ENCODE measurements around the gene PHF10. TPM values are rescaled to one million over a fixed set of nuclear protein-coding genes. Genes with fewer than 3 reads are reported as not detected.

Gene PHF10
- total RNA-seq, 2 donors from 2014 or later: 49.7 to 59.0 TPM

- ATAC-seq: no peak
- DNase-seq: no peak
- intact Hi-C loops (cut with DNase I): no loop called here
Observed at GRCh38 chr6:169695131-169695530, 29.2 kb downstream of the PHF10 start.

DNA sequence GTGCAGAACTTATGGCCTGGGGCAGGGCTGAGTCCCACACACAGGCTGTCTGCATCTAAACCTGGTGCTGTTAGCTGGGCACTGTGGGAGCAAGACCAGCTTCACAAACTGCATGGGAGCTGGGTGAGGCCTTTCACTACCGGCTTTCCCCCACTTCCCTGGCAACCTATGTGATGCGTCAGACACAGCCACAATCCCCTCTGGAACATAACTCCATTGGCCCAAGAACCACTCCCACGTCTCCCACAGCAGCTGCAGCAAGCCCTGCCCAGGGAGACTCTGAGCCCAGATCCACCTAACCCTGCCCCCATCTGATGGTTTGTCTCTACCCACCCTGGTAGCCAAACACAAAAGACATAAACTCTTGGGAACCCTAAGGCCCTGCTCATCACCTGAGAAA lies 31.8 kb downstream of the PHF10 start:
- ATAC-seq: no peak
- intact Hi-C loops (cut with DNase I): no loop called here
- no peak for DNase-seq

GRCh38 chr6:169691260-169691659 lies 33.0 kb downstream of the PHF10 start:
- DNase-seq (no peak), ATAC-seq (no peak)
- intact Hi-C loops (cut with DNase I): no loop called here

GRCh38 chr6:169689287-169689686 lies 35.0 kb downstream of the PHF10 start:
- intact Hi-C loops (cut with DNase I): no loop called here
- DNase-seq (no peak), ATAC-seq (no peak)

DNA sequence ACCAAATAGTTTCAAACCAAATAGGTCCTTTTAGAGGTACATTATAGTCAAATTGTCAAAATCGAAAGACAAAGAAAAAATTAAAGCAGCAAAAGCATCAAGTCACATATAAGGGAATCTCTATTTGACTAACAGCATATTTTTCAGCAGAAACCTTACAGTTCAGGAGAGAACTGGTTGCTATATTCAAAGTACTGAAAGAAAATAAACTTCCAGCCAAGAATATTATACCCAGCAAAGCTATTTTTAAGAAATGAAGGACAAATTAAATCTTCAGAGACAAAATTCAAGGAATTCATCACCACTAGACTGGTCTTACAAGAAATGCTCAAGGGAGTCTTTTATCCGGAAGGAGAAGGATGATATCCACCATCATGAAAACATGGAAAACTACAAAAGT lies 38.4 kb downstream of the PHF10 start:
- no peak for ATAC-seq

GRCh38 chr6:169684056-169684455 lies 40.2 kb downstream of the PHF10 start:
- no peak for DNase-seq
- intact Hi-C loops (cut with DNase I): no loop called here
- no peak for ATAC-seq

More for the DNA sequence above, 38.4 kb downstream of the PHF10 start:
- intact Hi-C loops (cut with DNase I): no loop called here
- no peak for DNase-seq

DNA sequence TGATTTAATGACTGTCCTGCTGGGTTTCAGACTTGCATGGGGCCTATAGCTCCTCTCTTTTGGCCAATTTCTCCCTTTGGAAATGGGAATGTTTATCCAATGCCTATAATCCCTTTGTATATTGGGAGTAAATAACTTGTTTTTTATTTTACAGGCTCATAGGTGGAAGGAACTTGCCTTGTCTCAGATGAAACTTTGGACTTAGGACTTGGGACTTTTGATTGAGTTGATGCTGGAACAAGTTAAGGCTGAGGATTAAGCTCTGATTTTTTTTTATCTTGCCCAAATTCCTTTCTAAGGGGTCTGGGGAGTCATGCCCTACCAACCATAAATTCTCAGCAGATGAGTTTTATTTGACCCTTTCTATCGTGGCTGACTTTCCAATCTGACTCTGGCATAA lies 46.0 kb downstream of the PHF10 start:
- intact Hi-C loops (cut with DNase I): no loop called here
- DNase-seq (no peak), ATAC-seq (no peak)

GRCh38 chr6:169677096-169677495 lies 47.2 kb downstream of the PHF10 start:
- intact Hi-C loops (cut with DNase I): no loop called here
- ATAC-seq (no peak), DNase-seq (no peak)

GRCh38 chr6:169675011-169675410 lies 49.3 kb downstream of the PHF10 start:
- DNase-seq (no peak), ATAC-seq (no peak)
- intact Hi-C loops (cut with DNase I): no loop called here

DNA sequence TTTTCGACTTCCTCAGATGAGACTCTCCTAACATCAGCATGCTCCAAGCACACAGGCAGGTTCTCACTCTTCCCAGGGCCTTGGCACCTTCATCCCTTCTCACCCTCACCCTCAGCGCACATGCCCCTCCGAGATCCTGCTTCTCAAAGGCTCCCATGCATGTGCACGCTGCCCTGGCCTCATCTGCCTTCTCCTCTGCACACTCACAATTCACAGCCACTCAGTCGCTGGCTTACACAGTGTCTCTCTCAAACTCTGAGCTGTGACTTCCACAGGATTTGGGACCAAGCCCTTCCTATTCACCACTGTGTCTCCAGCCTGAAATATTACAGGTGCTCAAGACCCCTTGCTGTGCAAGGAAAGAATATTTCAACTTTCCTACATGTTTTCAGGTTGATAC lies 52.7 kb downstream of the PHF10 start:
- no peak for ATAC-seq
- intact Hi-C loops (cut with DNase I): no loop called here
- DNase-seq: no peak

DNA sequence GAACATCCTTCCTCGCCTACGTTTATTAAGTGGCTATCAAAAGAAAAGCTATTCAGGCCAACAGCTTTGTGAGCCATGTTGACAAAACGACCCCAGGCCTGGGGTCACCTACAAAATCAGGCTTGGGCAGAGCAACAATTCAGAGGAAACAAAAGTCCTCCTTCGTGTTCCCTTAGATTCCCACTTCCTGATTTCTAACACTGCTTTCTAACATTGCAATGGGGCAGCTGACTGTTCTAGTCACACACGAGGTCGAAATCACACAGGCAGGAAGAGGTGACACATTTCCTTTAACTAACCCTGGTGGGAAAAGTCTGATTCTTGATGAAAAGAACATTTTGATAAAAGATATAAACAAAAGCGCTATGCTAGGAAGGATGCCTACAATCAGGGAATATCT lies 54.4 kb downstream of the PHF10 start:
- DNase-seq: no peak
- intact Hi-C loops (cut with DNase I): no loop called here

GRCh38 chr6:169669147-169669546 lies 55.2 kb downstream of the PHF10 start:
- intact Hi-C loops (cut with DNase I): no loop called here
- no peak for ATAC-seq
- DNase-seq: no peak

More for the DNA sequence above, 54.4 kb downstream of the PHF10 start:
- ATAC-seq: peak; percentile 41 to 49

GRCh38 chr6:169668203-169668847 lies 56.0 kb downstream of the PHF10 start:
- intact Hi-C loops (cut with DNase I): no loop called here
- no peak for DNase-seq
- no peak for ATAC-seq

- intact Hi-C loops (cut with DNase I): no loop called here
- DNase-seq (no peak), ATAC-seq (no peak)
Observed at GRCh38 chr6:169667716-169668115, 56.6 kb downstream of the PHF10 start.

DNA sequence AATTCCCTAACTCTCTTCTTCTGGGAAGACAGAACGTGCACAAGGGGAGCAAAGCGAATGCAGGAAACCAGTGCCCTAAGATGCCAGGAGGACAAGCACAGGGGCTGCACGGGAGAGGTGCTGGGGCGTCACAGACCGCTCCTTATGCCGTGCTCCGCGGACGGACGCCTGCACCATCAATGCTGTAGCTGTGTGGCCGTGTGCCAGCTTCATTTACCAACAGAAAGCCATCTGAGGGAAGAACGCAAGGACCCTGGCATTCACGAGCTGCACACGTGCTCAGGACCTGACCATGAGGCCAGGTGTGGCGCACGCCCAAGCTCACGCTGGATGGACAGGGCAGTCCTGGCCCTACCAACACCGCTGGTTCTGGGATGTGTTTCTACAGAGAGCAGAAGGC lies 57.9 kb downstream of the PHF10 start:
- DNase-seq: no peak
- no peak for ATAC-seq
- intact Hi-C loops (cut with DNase I): no loop called here

DNA sequence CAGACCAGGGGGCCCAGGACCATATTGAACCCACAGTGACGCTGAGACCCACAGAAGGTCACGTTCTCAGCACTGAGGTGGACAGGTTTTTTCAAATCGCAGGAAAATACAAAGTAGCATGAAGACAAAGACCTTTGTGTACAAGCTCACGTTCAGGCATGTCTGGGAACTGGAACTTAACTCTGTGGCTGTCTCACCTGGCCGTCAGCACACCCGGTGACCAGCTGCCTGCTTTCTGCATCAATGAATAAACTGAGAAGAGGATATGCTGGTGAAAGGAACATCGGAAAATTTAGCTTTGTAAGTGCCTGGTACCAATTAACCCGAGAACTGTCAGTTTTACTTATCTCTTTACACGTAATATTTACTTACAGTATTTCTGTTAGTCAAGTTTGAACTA lies 59.0 kb downstream of the PHF10 start:
- ATAC-seq (no peak), DNase-seq (no peak)
- intact Hi-C loops (cut with DNase I): no loop called here

DNA sequence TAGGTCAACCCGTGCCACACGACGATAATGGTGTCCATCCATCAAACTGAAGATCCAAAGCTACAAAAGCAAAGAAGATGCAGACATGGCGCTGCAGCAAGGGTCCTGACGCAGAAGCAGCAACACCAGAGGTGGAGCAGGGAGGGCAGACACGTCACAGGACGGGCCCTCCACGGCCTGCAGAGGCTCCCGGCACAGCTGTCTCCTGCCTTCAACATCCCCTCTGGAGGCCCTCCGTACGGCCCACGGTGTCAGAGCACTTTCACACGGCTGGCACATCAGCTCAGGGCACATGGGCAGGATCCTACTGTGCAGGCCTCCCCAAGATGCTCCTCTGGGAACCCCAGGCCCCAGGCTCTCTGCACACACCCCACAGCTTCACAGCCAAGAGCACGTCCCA lies 60.1 kb downstream of the PHF10 start:
- ATAC-seq (no peak), DNase-seq (no peak)
- intact Hi-C loops (cut with DNase I): no loop called here

GRCh38 chr6:169663468-169663867 lies 60.8 kb downstream of the PHF10 start:
- no peak for DNase-seq
- no peak for ATAC-seq
- intact Hi-C loops (cut with DNase I): no loop called here

DNA sequence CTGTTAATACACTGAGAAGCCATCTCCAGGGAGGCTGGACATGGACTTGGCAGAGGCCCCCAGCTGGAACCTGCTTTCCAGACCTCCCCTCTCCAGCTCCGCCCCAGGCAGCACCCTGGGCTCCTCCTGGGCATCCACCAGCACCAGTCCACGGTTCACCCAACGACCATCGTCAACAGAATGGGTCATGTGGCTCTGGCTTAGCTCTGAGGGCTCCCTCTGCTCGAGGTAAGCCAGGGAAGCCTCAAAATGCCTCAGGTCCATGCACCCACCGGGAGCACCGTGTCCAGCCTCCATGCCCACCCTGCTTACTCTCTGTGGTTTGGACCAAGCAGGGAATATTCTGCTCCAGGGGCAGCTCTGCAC lies 62.9 kb downstream of the PHF10 start:
- DNase-seq (no peak), ATAC-seq (no peak)
- intact Hi-C loops (cut with DNase I): no loop called here

DNA sequence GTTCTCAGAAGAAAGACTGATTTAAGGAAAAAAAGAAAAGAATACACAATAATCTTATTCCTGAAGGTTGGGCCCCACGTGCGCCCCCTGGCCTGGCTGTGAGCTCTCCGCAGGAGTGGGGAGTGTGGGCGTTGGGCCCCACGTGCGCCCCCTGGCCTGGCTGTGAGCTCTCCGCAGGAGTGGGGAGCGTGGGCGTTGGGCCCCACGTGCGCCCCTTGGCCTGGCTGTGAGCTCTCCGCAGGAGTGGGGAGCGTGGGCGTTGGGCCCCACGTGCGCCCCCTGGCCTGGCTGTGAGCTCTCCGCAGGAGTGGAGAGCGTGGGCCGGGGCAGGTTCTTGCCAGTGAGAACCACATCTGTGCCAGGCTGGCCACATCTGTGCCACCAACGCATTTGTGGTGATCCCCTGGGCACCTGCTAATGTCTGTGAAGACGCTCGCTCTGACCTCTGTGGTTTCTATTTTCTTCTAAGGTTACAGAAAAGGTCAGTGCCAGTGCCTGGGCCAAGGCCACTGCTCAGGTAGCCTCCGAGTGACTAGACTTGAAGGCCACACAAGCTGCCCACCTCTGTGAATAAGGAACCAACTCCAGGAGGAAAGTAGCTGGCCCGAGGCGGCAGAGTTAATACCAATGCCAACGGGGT lies 63.4 kb downstream of the PHF10 start:
- DNase-seq (no peak), ATAC-seq (no peak)
- intact Hi-C loops (cut with DNase I): no loop called here

- intact Hi-C loops (cut with DNase I): no loop called here
- DNase-seq (no peak), ATAC-seq (no peak)
Observed at GRCh38 chr6:169659820-169660610, 64.3 kb downstream of the PHF10 start.

All from left cardiac atrium (tissue), 4 donors.